Neural cell (in vitro differentiated cells): Measurements from ENCODE around the gene C4B. TPM values are rescaled to one million over a fixed set of nuclear protein-coding genes. Genes with fewer than 3 reads are reported as not detected.
A peak's percentile ranks its signal among the peaks of the same experiment; 100 is the strongest.

Experiments
- H2AFZ ChIP-seq: fragments of 200-600, 300-800 bp; sonication (generic), shearing (Covaris generic); 2 replicates; pipeline ENCODE4 v1.6.0; 2014; ENCODE audit warnings: low read depth, mild to moderate bottlenecking, antibody characterized with exemption, low read length, moderate library complexity
- H3F3A ChIP-seq: fragments of 200-600 bp; shearing (Covaris generic); 2 replicates; pipeline ENCODE4 v1.6.1; 2016; ENCODE audit warnings: mild to moderate bottlenecking, moderate library complexity, mixed read lengths, antibody characterized with exemption, low read length; ENCODE audit not compliant: insufficient read depth, poor library complexity, severe bottlenecking
- H3K27ac ChIP-seq: fragments of 200-600, 300-800 bp; sonication (generic), shearing (Covaris generic); 2 replicates; pipeline ENCODE4 v1.5.1; 2014; ENCODE audit warnings: mild to moderate bottlenecking, low read length, moderate library complexity
- H3K27me3 ChIP-seq: fragments of 300-800, 200-600 bp; sonication (generic), shearing (Covaris generic); 2 replicates; pipeline ENCODE4 v1.6.0; 2014; ENCODE audit warnings: mild to moderate bottlenecking, low read depth, low read length, moderate library complexity; ENCODE audit not compliant: insufficient read depth
- H3K36me3 ChIP-seq: fragments of 300-800, 200-600 bp; sonication (generic), shearing (Covaris generic); 2 replicates; pipeline ENCODE4 v1.5.1; 2014; ENCODE audit warnings: mild to moderate bottlenecking, antibody characterized with exemption, low read length, moderate library complexity; ENCODE audit not compliant: insufficient read depth
- H3K4me2 ChIP-seq: fragments of 300-800, 200-600 bp; sonication (generic), shearing (Covaris generic); 2 replicates; pipeline ENCODE4 v1.6.0; 2014; ENCODE audit warnings: mild to moderate bottlenecking, low read length
- H3K4me3 ChIP-seq: fragments of 300-800, 200-600 bp; sonication (generic), shearing (Covaris generic); 2 replicates; pipeline ENCODE4 v1.5.1; 2014; ENCODE audit warnings: mild to moderate bottlenecking, low read length, moderate library complexity
- H3K79me2 ChIP-seq: fragments of 200-600 bp; shearing (Covaris generic); replicated peaks from 2 replicates; pipeline ENCODE4 v1.6.0; 2014; ENCODE audit warnings: mild to moderate bottlenecking, low read length, moderate library complexity; ENCODE audit not compliant: insufficient read depth
- H3K9ac ChIP-seq: fragments of 300-800, 200-600 bp; sonication (generic), shearing (Covaris generic); 2 replicates; pipeline ENCODE4 v1.6.1; 2016; ENCODE audit warnings: mild to moderate bottlenecking, low read length, mixed read lengths
- H3K9me2 ChIP-seq: fragments of 200-600 bp; shearing (Covaris generic); 2 replicates; pipeline ENCODE4 v1.6.1; 2016; ENCODE audit warnings: mild to moderate bottlenecking, low read length, mixed read lengths; ENCODE audit not compliant: insufficient read depth
- H3K9me3 ChIP-seq: fragments of 200-600, 300-800 bp; sonication (generic), shearing (Covaris generic); 2 replicates; pipeline ENCODE4 v1.6.1; 2016; ENCODE audit warnings: mild to moderate bottlenecking, mixed run types, low read length, moderate library complexity, mixed read lengths
- H4K20me1 ChIP-seq: fragments of 200-600 bp; shearing (Covaris generic); 2 replicates; pipeline ENCODE4 v1.6.1; 2016; ENCODE audit warnings: mild to moderate bottlenecking, mixed run types; ENCODE audit not compliant: insufficient read depth
- CTCF ChIP-seq: fragments of 450-650 bp; IDR thresholded peaks from 2 replicates; pipeline ENCODE4 v1.5.1; 2014; ENCODE audit warnings: antibody characterized with exemption, mild to moderate bottlenecking, moderate library complexity; ENCODE audit not compliant: poor library complexity, severe bottlenecking
- EP300 ChIP-seq: fragments of 450-650 bp; conservative IDR thresholded peaks from 2 replicates; pipeline ENCODE4 v1.6.1; 2014; ENCODE audit warnings: antibody characterized with exemption, mild to moderate bottlenecking, moderate library complexity; ENCODE audit not compliant: poor library complexity, severe bottlenecking
- EZH2 ChIP-seq: fragments of 200-600, 300-800 bp; shearing (Covaris generic), sonication (generic); IDR thresholded peaks from 2 replicates; pipeline ENCODE4 v1.6.1; 2014; ENCODE audit warnings: antibody characterized with exemption, low read length, borderline replicate concordance, mild to moderate bottlenecking; ENCODE audit not compliant: insufficient read depth, poor library complexity, severe bottlenecking
- MXI1 ChIP-seq: fragments of 450-650 bp; conservative IDR thresholded peaks from 2 replicates; pipeline ENCODE4 v1.6.1; 2014; ENCODE audit warnings: antibody characterized with exemption, mild to moderate bottlenecking; ENCODE audit not compliant: poor library complexity, severe bottlenecking
- POLR2AphosphoS5 ChIP-seq: IDR thresholded peaks from 2 replicates; pipeline ENCODE4 v1.6.1; 2012
- RAD21 ChIP-seq: fragments of 450-650 bp; conservative IDR thresholded peaks from 2 replicates; pipeline ENCODE4 v1.6.1; 2014; ENCODE audit warnings: antibody characterized with exemption, mild to moderate bottlenecking, moderate library complexity
- SMC3 ChIP-seq: fragments of 450-650 bp; conservative IDR thresholded peaks from 2 replicates; pipeline ENCODE4 v1.6.1; 2014; ENCODE audit warnings: antibody characterized with exemption, mild to moderate bottlenecking, moderate library complexity; ENCODE audit not compliant: poor library complexity
- TAF1 ChIP-seq: IDR thresholded peaks from 2 replicates; pipeline ENCODE4 v1.6.1; 2012; ENCODE audit warnings: low read depth
- polyA plus RNA-seq: library from polyadenylated mRNA; depleted of rRNA; stranded (reverse); fragments of >200 nt; gene quantifications from 2 replicates; pipeline ENCODE4 v1.2.3, GENCODE V29; 2014
- TF ChIP-seq, protein P1 (sequence below): IDR thresholded peaks from 2 replicates; pipeline ENCODE4 v1.6.1; 2012; ENCODE audit warnings: borderline replicate concordance

C4B gene
- polyA plus RNA-seq, 1 donor from 2014 or later, result 4.6 TPM

- H3K36me3 ChIP-seq, result no peaks in the 10 kb centered on the region
- peak overlapping the region; percentile 95 for H3K4me3 ChIP-seq
- peak overlapping the region; percentile 93 for H3K9ac ChIP-seq
Measured at GRCh38 chr6:31969712-31970603, 44.6 kb upstream of the C4B start.

DNA sequence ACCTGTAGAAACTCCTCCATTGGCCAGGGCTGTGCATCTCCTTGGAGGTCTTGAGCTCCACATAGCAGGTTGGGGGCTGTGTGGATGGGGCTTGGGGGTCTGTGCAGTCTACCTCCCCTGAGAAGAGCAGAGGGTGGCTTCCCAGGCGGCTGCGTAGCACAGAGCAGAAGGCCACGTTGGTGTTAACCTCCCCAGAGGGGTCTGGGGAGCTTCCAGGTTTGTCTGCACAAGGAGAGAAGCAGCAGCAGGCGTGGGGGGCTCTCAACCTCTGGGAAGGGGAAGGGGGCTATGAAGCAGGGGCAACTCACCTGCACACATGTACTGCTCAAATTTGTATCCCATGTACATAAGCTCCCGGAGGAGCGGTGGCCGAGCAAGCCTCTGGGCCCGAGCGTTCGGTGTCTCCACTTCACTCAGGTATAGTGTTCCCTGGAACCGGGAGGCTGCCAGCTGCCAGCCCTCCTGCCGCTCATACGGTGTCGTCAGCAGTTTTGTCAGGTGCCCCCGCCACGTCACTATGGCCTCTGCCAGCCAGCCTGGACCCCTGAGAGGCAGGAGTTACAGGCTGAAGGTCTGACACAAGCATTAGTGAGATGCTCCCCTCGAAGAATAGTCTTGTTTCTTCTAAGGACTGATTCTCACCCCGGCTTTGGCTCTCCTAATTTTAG is 43.9 kb upstream of the C4B start:
- no peaks in the 10 kb centered on the region for H3K36me3 ChIP-seq
- H3K9ac ChIP-seq, result peak overlapping the region; percentile 93

More at GRCh38 chr6:31969712-31970603, 44.6 kb upstream of the C4B start:
- H3K27ac ChIP-seq, result no peak overlapping the region
- no peak for TF ChIP-seq CTCF
- TF ChIP-seq, protein P1, sequence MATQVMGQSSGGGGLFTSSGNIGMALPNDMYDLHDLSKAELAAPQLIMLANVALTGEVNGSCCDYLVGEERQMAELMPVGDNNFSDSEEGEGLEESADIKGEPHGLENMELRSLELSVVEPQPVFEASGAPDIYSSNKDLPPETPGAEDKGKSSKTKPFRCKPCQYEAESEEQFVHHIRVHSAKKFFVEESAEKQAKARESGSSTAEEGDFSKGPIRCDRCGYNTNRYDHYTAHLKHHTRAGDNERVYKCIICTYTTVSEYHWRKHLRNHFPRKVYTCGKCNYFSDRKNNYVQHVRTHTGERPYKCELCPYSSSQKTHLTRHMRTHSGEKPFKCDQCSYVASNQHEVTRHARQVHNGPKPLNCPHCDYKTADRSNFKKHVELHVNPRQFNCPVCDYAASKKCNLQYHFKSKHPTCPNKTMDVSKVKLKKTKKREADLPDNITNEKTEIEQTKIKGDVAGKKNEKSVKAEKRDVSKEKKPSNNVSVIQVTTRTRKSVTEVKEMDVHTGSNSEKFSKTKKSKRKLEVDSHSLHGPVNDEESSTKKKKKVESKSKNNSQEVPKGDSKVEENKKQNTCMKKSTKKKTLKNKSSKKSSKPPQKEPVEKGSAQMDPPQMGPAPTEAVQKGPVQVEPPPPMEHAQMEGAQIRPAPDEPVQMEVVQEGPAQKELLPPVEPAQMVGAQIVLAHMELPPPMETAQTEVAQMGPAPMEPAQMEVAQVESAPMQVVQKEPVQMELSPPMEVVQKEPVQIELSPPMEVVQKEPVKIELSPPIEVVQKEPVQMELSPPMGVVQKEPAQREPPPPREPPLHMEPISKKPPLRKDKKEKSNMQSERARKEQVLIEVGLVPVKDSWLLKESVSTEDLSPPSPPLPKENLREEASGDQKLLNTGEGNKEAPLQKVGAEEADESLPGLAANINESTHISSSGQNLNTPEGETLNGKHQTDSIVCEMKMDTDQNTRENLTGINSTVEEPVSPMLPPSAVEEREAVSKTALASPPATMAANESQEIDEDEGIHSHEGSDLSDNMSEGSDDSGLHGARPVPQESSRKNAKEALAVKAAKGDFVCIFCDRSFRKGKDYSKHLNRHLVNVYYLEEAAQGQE, result no peak
- no peak for TF ChIP-seq TAF1
- TF ChIP-seq MXI1, result no peak
- TF ChIP-seq EZH2, result no peak
- no peak for TF ChIP-seq POLR2AphosphoS5
- TF ChIP-seq RAD21, result no peak
- TF ChIP-seq EP300, result no peak
- no peak for TF ChIP-seq SMC3
- peaks cover 22% of the 10 kb centered on the region for H3K79me2 ChIP-seq
- no peaks in the 10 kb centered on the region for H4K20me1 ChIP-seq
- H2AFZ ChIP-seq, result no peak overlapping the region
- no peak overlapping the region for H3K4me2 ChIP-seq
- no peaks in the 10 kb centered on the region for H3K9me3 ChIP-seq
- H3K9me2 ChIP-seq, result no peaks in the 10 kb centered on the region
- no peaks in the 10 kb centered on the region for H3F3A ChIP-seq
- H3K27me3 ChIP-seq, result no peaks in the 10 kb centered on the region

More for the DNA sequence above, 43.9 kb upstream of the C4B start:
- Histone ChIP-seq H3K27me3 (no peaks in the 10 kb centered on the region), H4K20me1 (no peaks in the 10 kb centered on the region), H3K27ac (peak overlapping the region; percentile 98), H3K4me2 (peak overlapping the region; percentile 49), H2AFZ (no peak overlapping the region), H3K4me3 (peak overlapping the region; percentile 95), H3K79me2 (peaks cover 22% of the 10 kb centered on the region), H3K9me2 (no peaks in the 10 kb centered on the region), H3F3A (no peaks in the 10 kb centered on the region), H3K9me3 (no peaks in the 10 kb centered on the region)
- TF ChIP-seq SMC3 (no peak), MXI1 (no peak), CTCF (no peak)
